GM06990 (cell line): ENCODE results near the gene SLC9A1.
A peak's percentile ranks its signal among the peaks of the same experiment; 100 is the strongest.

Experiments
- DNase-seq: peaks from one replicate; pipeline ENCODE4 v3.0.0-alpha.2; 2011; ENCODE audit not compliant: insufficient read length; ENCODE audit errors: extremely low read depth
- H3K27me3 ChIP-seq: replicated peaks from 2 replicates; pipeline ENCODE4 v1.6.0; 2011; ENCODE audit warnings: low read length; ENCODE audit not compliant: control insufficient read depth, insufficient read depth
- H3K36me3 ChIP-seq: 2 replicates; pipeline ENCODE4 v1.5.1; 2011; ENCODE audit warnings: low read length; ENCODE audit not compliant: control insufficient read depth, insufficient read depth
- H3K4me3 ChIP-seq: replicated peaks from 2 replicates; pipeline ENCODE4 v1.5.1; 2011; ENCODE audit warnings: low read depth, mild to moderate bottlenecking, control low read depth, low read length
- TF ChIP-seq, protein P1 (sequence below): IDR thresholded peaks from 2 replicates; pipeline ENCODE4 v1.5.1; 2011; ENCODE audit warnings: low read length, control low read depth, mild to moderate bottlenecking, inconsistent platforms; ENCODE audit not compliant: insufficient read depth, poor library complexity, severe bottlenecking

Gene SLC9A1

DNA sequence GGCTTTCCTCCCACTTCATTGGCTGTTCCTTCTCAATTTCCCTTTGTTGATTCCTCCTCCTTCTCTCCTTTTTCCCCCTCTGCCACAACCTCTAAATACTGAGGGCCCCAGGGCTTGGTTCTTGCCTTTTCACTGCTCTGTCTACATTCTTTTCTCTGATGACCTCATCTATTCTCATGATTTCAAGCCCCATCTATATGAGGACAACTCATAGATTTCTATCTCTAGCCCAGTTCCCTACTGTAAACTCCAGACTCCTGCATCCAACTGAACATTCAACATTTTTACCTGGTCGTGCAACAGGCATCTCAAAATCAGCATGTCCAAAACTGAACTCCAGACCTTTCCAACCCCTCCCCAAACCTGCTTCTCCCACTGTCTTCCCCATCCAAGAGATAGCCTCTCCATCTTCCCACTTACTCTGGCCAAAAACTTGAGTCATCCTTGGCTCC is 11.5 kb upstream of the SLC9A1 start:
- TF ChIP-seq, protein P1, sequence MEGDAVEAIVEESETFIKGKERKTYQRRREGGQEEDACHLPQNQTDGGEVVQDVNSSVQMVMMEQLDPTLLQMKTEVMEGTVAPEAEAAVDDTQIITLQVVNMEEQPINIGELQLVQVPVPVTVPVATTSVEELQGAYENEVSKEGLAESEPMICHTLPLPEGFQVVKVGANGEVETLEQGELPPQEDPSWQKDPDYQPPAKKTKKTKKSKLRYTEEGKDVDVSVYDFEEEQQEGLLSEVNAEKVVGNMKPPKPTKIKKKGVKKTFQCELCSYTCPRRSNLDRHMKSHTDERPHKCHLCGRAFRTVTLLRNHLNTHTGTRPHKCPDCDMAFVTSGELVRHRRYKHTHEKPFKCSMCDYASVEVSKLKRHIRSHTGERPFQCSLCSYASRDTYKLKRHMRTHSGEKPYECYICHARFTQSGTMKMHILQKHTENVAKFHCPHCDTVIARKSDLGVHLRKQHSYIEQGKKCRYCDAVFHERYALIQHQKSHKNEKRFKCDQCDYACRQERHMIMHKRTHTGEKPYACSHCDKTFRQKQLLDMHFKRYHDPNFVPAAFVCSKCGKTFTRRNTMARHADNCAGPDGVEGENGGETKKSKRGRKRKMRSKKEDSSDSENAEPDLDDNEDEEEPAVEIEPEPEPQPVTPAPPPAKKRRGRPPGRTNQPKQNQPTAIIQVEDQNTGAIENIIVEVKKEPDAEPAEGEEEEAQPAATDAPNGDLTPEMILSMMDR, result no peak
- no peak for DNase-seq
- no peaks in the 10 kb centered on the region for H3K36me3 ChIP-seq
- no peak overlapping the region for H3K4me3 ChIP-seq
- H3K27me3 ChIP-seq, result no peaks in the 10 kb centered on the region

DNA sequence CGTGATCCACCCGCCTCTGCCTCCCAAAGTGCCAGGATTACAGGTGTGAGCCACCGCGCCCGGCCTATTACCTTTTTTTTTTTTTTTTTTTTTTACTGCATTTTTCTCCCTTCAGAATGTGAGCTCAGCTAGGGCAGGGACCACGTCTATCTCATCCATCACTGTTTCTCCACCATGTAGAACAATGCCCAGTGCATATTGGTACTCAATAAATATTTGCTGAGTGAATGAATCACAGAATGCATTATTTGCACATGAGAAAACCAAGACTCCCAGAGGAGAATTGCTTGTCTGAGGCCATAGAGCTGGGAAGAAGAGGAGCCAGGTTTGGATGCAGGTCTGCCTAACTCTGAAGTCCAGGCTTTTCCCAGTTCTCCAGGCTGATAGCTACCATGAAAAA is 8.2 kb upstream of the SLC9A1 start:
- Histone ChIP-seq H3K27me3 (no peaks in the 10 kb centered on the region), H3K36me3 (no peaks in the 10 kb centered on the region), H3K4me3 (no peak overlapping the region)
- no peak for DNase-seq
- TF ChIP-seq, protein P1, result no peak

DNA sequence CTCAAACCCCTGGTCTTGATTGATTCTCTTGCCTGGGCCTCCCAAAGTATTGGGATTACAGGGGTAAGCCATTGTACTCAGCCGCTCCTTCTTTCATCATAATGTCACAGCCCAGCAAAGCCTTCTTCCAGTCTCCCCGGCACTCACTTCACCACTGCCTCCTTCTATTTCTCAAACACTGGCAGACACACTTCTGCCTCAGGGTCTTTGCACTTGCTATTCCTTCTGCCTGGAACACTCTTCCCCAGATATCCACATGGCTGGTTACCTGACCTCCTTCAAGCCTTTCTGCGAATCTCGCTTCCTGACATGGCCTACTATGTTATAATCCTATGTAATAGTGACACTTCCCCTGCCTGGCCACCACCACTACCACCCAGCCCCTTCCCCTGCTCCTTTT is 7.2 kb upstream of the SLC9A1 start:
- Histone ChIP-seq H3K4me3 (no peak overlapping the region), H3K27me3 (no peaks in the 10 kb centered on the region), H3K36me3 (no peaks in the 10 kb centered on the region)
- DNase-seq, result no peak
- TF ChIP-seq, protein P1, result no peak

DNA sequence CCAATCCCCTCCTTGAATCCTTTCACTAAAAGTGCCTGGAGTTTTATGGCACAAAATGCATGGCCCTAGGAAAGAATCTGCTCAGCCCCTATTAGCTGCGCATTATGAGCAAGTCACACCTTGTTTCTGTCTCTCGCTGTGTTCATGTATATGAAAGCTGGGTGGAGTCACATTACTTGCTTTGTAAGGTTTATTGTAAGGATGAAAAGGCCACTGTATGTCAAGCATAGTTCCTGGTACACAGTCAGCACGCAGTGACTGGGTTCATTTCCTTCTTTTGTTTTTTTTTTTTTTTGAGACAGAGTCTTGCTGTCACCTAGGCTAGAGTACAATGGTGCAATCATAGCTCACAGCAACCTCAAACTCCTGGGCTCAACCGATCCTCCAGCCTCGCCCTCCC is 6.7 kb upstream of the SLC9A1 start:
- Histone ChIP-seq H3K4me3 (no peak overlapping the region), H3K36me3 (no peaks in the 10 kb centered on the region), H3K27me3 (no peaks in the 10 kb centered on the region)
- no peak for DNase-seq
- TF ChIP-seq, protein P1, result no peak

DNA sequence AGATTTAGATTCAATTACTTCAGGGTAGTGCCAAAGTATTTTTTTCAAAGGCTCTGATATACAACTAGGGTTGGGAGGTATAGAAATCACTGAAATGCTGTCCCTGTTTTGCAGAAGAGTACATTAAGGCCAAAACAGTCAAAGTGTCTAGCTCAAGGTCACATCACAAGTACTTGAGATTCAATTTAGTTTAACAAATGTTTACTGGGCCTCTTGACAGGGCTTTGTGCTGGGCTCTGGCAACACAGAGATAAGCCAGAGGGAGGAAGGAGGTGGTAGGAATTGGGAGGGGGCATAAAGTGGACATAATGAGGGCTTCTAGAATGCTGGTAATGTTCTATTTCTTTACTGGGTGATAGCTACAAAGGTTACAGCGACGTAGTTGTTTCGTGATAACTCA is 2.3 kb upstream of the SLC9A1 start:
- DNase-seq, result no peak
- TF ChIP-seq, protein P1, result no peak
- no peaks in the 10 kb centered on the region for H3K27me3 ChIP-seq

DNA sequence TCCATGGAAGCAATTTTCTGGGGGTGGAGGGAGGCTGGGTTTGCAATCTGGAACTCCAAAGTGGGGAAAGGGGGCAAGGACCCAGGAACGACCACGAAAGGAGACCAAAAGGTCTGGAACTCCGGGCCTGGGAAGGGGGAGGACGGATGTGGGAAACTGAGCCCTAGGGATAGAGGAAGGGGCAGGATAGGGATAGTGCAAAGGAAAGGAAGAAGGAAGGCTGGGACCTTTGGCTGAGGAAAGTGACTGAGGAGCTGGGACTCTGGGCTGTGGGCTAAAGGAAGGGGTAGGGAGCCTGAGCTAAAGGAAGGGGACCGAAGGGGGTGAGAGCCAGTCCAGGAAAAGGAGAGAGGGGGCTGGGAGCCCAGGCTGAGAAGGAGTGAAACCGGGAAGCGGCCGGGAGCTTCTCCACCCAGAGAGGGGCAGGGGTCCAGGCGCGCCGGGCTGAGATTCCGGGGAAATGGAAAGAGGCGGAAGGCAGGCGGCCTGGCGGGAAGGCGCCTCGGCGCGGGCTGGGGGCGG is 395 bp downstream of the SLC9A1 start:
- DNase-seq, result no peak
- TF ChIP-seq, protein P1, result no peak
- Histone ChIP-seq H3K4me3 (peak overlapping the region; percentile 84), H3K36me3 (peaks cover 2% of the 10 kb centered on the region), H3K27me3 (no peaks in the 10 kb centered on the region)

More for the DNA sequence above, 2.3 kb upstream of the SLC9A1 start:
- Histone ChIP-seq H3K36me3 (no peaks in the 10 kb centered on the region), H3K4me3 (no peak overlapping the region)
